Stomach smooth muscle (tissue), 2 donors: ENCODE results near the gene HLX.

ENCODE experiments used
- H3K27ac ChIP-seq: one replicate; pipeline ENCODE4 v1.7.0; 2013; ENCODE audit warnings: mild to moderate bottlenecking, low read length, inconsistent platforms
- H3K27me3 ChIP-seq, 2 donors: one replicate each; pipeline ENCODE4 v1.7.0; 2013; ENCODE audit warnings: low read length in 2 of 2; ENCODE audit not compliant: insufficient read depth in 2 of 2, control insufficient read depth in 1 of 2
- H3K36me3 ChIP-seq, 2 donors: one replicate each; pipeline ENCODE4 v1.7.0; 2013; ENCODE audit warnings: low read length in 2 of 2; ENCODE audit not compliant: control insufficient read depth in 2 of 2, insufficient read depth in 2 of 2
- H3K4me1 ChIP-seq: one replicate; pipeline ENCODE4 v1.7.0; 2013; ENCODE audit warnings: low read length; ENCODE audit not compliant: control insufficient read depth, insufficient read depth
- H3K4me3 ChIP-seq, 2 donors: one replicate each; pipeline ENCODE4 v1.7.0; 2013; ENCODE audit warnings: low read length in 2 of 2
- H3K9ac ChIP-seq, 2 donors: one replicate each; pipeline ENCODE4 v1.7.0; 2013; ENCODE audit warnings: low read length in 2 of 2, mild to moderate bottlenecking in 1 of 2
- H3K9me3 ChIP-seq, 2 donors: one replicate each; pipeline ENCODE4 v1.7.0; 2013; ENCODE audit warnings: low read length in 2 of 2; ENCODE audit not compliant: control insufficient read depth in 2 of 2
- donor health status: healthy.
- donor health status: Pancreatic carcinoma.

HLX gene

GRCh38 chr1:220926146-220926545, 46.9 kb downstream of the HLX start:
- peaks cover 0 to 3% of the 10 kb centered on the region in 2 donors for H3K27me3 ChIP-seq
- no peaks in the 10 kb centered on the region for H3K36me3 ChIP-seq
- H3K27ac ChIP-seq, result no peak overlapping the region
- no peak overlapping the region for H3K9ac ChIP-seq
- no peaks in the 10 kb centered on the region for H3K4me1 ChIP-seq
- H3K9me3 ChIP-seq, result no peaks in the 10 kb centered on the region
- no peak overlapping the region for H3K4me3 ChIP-seq

- Histone ChIP-seq H3K27me3 (peaks cover 0 to 3% of the 10 kb centered on the region in 2 donors), H3K9me3 (no peaks in the 10 kb centered on the region), H3K9ac (no peak overlapping the region), H3K4me1 (no peaks in the 10 kb centered on the region), H3K4me3 (no peak overlapping the region), H3K27ac (no peak overlapping the region), H3K36me3 (no peaks in the 10 kb centered on the region)
These were observed 48.2 kb downstream of the HLX start for GRCh38 chr1:220927442-220927841.

DNA sequence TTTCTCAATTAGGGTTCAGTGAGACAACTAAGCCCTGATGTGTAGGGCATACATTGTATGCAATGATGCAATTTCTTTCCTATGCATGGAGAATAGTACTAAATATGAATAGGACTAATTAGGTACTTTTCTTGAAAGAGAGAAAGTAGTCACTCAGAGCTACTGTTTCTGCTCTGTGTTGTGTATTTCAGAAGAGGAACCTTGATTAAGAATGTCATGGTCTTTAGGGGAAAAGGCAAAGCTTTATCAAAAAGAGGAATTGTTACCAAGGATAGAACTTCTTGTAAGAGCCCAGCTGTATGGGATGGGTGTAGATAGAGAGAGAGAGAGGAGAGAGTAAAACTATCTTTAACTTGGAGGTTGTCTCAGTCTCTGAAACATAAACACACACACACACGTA, 49.1 kb downstream of the HLX start:
- no peak overlapping the region for H3K4me3 ChIP-seq
- H3K9me3 ChIP-seq, result no peaks in the 10 kb centered on the region
- H3K36me3 ChIP-seq, result no peaks in the 10 kb centered on the region
- H3K4me1 ChIP-seq, result no peaks in the 10 kb centered on the region
- H3K27me3 ChIP-seq, result peaks cover 0 to 3% of the 10 kb centered on the region in 2 donors
- no peak overlapping the region for H3K9ac ChIP-seq
- no peak overlapping the region for H3K27ac ChIP-seq

GRCh38 chr1:220928725-220929300, 49.6 kb downstream of the HLX start:
- no peak overlapping the region for H3K4me3 ChIP-seq
- no peaks in the 10 kb centered on the region for H3K9me3 ChIP-seq
- no peak overlapping the region for H3K27ac ChIP-seq
- H3K36me3 ChIP-seq, result no peaks in the 10 kb centered on the region
- no peak overlapping the region for H3K9ac ChIP-seq
- H3K4me1 ChIP-seq, result no peaks in the 10 kb centered on the region
- peaks cover 0 to 3% of the 10 kb centered on the region in 2 donors for H3K27me3 ChIP-seq

DNA sequence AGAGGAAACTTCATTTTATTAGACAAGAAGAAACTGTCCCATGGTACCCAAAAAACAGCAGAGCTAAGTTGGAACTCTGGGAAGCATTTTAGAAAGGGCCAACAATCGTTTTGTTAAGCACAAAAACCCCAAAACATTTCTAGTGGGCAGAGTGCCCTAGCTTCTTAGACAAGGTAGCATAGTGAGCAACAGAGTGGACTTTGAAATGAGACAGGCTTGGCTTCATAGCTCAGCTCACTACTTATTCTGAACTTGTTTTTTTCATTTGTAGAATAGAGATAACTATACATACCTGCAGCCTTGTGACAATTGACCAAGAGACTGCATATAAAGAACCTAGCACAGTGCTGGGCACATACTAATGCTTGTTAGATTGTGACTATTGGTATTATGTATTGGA, 50.1 kb downstream of the HLX start:
- H3K9ac ChIP-seq, result no peak overlapping the region
- H3K4me1 ChIP-seq, result no peaks in the 10 kb centered on the region
- H3K27ac ChIP-seq, result no peak overlapping the region
- no peak overlapping the region for H3K4me3 ChIP-seq
- H3K9me3 ChIP-seq, result no peaks in the 10 kb centered on the region
- no peaks in the 10 kb centered on the region for H3K36me3 ChIP-seq
- H3K27me3 ChIP-seq, result peaks cover 0 to 3% of the 10 kb centered on the region in 2 donors
